HCT116 (cell line): ENCODE results near the gene ACOT7. TPM values are rescaled to one million over a fixed set of nuclear protein-coding genes. Genes with fewer than 3 reads are reported as not detected.

Experiments used
- ATAC-seq: fragments of 200-7000 bp; cut with Tn5 transposase; 2 replicates; pipeline ENCODE4 v1.9.1; 2020; ENCODE audit warnings: mild to moderate bottlenecking, moderate library complexity
- BruUV-seq: library from RNA; stranded (reverse); fragments of 400-500 nt; replicated peaks from 2 replicates; lab custom pipeline; 2021; lab: Mats Ljungman, UMichigan
- CTCF ChIA-PET: fragments of 300-600 bp; sonication (Branson Sonifier 250); formaldehyde crosslinking; loops from one replicate; lab custom pipeline; 2021; ENCODE audit warnings: antibody characterized with exemption; lab: Charles Lee
- POLR2A ChIA-PET: fragments of 300-600, 350-600 bp; sonication (Branson Sonifier 250); formaldehyde crosslinking; loops from one replicate; lab custom pipeline; 2021; ENCODE audit warnings: antibody characterized with exemption; lab: Charles Lee
- RAD21 ChIA-PET, 2 experiments: fragments of 300-600 bp; sonication (Branson Sonifier 250); formaldehyde crosslinking; loops; one replicate each; lab custom pipeline; 2023; ENCODE audit warnings: low total read pairs in 2 of 2; ENCODE audit not compliant: uncharacterized antibody in 2 of 2, unreplicated experiment in 2 of 2, low non-redundant PET in 1 of 2; lab: Charles Lee
- DNase-seq: peaks from one replicate; pipeline ENCODE4 v3.0.0-alpha.2; 2010; ENCODE audit warnings: low read depth, low spot score
- H2AFZ ChIP-seq: fragments of 200-600 bp; shearing (Covaris generic), sonication (generic); 2 replicates; pipeline ENCODE4 v1.6.1; 2017; ENCODE audit warnings: low read depth, mixed run types, mixed read lengths, antibody characterized with exemption, low read length; ENCODE audit not compliant: poor library complexity, severe bottlenecking
- H3K27ac ChIP-seq: 2 replicates; pipeline ENCODE4 v1.5.1; 2012; ENCODE audit warnings: low read depth, low read length
- H3K27me3 ChIP-seq: fragments of 200-600 bp; sonication (generic); 2 replicates; pipeline ENCODE4 v1.6.1; 2016; ENCODE audit warnings: mixed run types, low read length, mixed read lengths; ENCODE audit not compliant: insufficient read depth
- H3K36me3 ChIP-seq, 2 experiments: fragments of 200-500 bp in 1 of 2; fragments of 200-600 bp in 1 of 2; sonication (Bioruptor generic) in 1 of 2; sonication (generic) in 1 of 2; 2 replicates each; pipeline versions ENCODE4 v1.5.1 to v1.6.1; 2014 to 2016; ENCODE audit warnings: low read length in 2 of 2, inconsistent platforms in 1 of 2, mixed read lengths in 1 of 2, mixed run types in 1 of 2; ENCODE audit not compliant: insufficient read depth in 2 of 2, control insufficient read depth in 1 of 2
- H3K4me1 ChIP-seq, 2 experiments: fragments of 200-600 bp in 1 of 2; sonication (generic) in 1 of 2; 2 replicates each; pipeline versions ENCODE4 v1.5.1 to v1.6.1; 2012 to 2017; ENCODE audit warnings: low read length in 2 of 2, inconsistent platforms in 1 of 2, mild to moderate bottlenecking in 1 of 2, mixed read lengths in 1 of 2, mixed run types in 1 of 2, moderate library complexity in 1 of 2; ENCODE audit not compliant: insufficient read depth in 2 of 2, control insufficient read depth in 1 of 2
- H3K4me2 ChIP-seq: fragments of 200-600 bp; sonication (generic); 2 replicates; pipeline ENCODE4 v1.6.1; 2017; ENCODE audit warnings: mixed run types, low read length, mixed read lengths
- H3K4me3 ChIP-seq, 2 experiments: fragments of 200-600 bp in 1 of 2; sonication (generic) in 1 of 2; replicated peaks in 1 of 2; 2 replicates each; pipeline ENCODE4 v1.5.1; 2011 to 2016; ENCODE audit warnings: low read length in 2 of 2, control low read depth in 1 of 2, low read depth in 1 of 2, mild to moderate bottlenecking in 1 of 2, mixed read lengths in 1 of 2, mixed run types in 1 of 2
- H3K79me2 ChIP-seq: fragments of 200-600 bp; sonication (generic); 2 replicates; pipeline ENCODE4 v1.6.1; 2017; ENCODE audit warnings: mild to moderate bottlenecking, mixed run types, low read length, moderate library complexity, mixed read lengths; ENCODE audit not compliant: insufficient read depth
- H3K9ac ChIP-seq: fragments of 200-600 bp; sonication (generic); 2 replicates; pipeline ENCODE4 v1.6.1; 2016; ENCODE audit warnings: low read length, mixed read lengths
- H3K9me2 ChIP-seq: fragments of 200-600 bp; sonication (generic), shearing (Covaris generic); 2 replicates; pipeline ENCODE4 v1.6.1; 2017; ENCODE audit warnings: mixed run types, mild to moderate bottlenecking, moderate library complexity; ENCODE audit not compliant: insufficient read depth
- H3K9me3 ChIP-seq, 2 experiments: fragments of 200-500 bp in 1 of 2; fragments of 200-600 bp in 1 of 2; sonication (Bioruptor generic) in 1 of 2; sonication (generic) in 1 of 2; 2 replicates each; pipeline ENCODE4 v1.6.1; 2014 to 2017; ENCODE audit warnings: low read length in 2 of 2, mixed read lengths in 2 of 2, inconsistent platforms in 1 of 2, low read depth in 1 of 2, mild to moderate bottlenecking in 1 of 2, mixed run types in 1 of 2, moderate library complexity in 1 of 2; ENCODE audit not compliant: control insufficient read depth in 1 of 2, insufficient read depth in 1 of 2
- H4K20me1 ChIP-seq: fragments of 200-600 bp; sonication (generic), shearing (Covaris generic); 2 replicates; pipeline ENCODE4 v1.6.1; 2017; ENCODE audit warnings: mixed run types, mild to moderate bottlenecking, moderate library complexity; ENCODE audit not compliant: insufficient read depth
- POLR2AphosphoS5 ChIP-seq: IDR thresholded peaks from 2 replicates; pipeline ENCODE4 v1.6.1; 2011; ENCODE audit warnings: mild to moderate bottlenecking, low read depth, low read length, moderate library complexity
- YY1 ChIP-seq: IDR thresholded peaks from 2 replicates; pipeline ENCODE4 v1.6.1; 2011; ENCODE audit warnings: low read length, low read depth, moderate library complexity, mild to moderate bottlenecking; ENCODE audit not compliant: insufficient replicate concordance; ENCODE audit errors: extremely low read depth
- ZNF274 ChIP-seq: fragments of 200-500 bp; sonication (Bioruptor generic); IDR thresholded peaks from 2 replicates; pipeline ENCODE4 v1.6.1; 2014; ENCODE audit warnings: mild to moderate bottlenecking, low read depth, low read length, inconsistent platforms
- intact Hi-C: fragments of 100-400 bp; cut with micrococcal nuclease; formaldehyde crosslinking; loops from 2 replicates; pipeline ENCODE4 v1.10.0; 2022
- total RNA-seq: library from RNA; stranded (reverse); gene quantifications from one replicate; pipeline ENCODE4 v1.2.1, GENCODE V29; 2021; ENCODE audit not compliant: unreplicated experiment
- TF ChIP-seq, protein P1 (sequence below), 3 experiments: fragments of 200-600 bp in 1 of 3; sonication (generic) in 1 of 3; IDR thresholded peaks in 2 of 3; conservative IDR thresholded peaks in 1 of 3; 2 replicates each; pipeline ENCODE4 v1.5.1; 2012 to 2017; ENCODE audit warnings: low read depth in 2 of 3, low read length in 2 of 3, antibody characterized with exemption in 1 of 3, borderline replicate concordance in 1 of 3, control low read depth in 1 of 3, mild to moderate bottlenecking in 1 of 3, mixed read lengths in 1 of 3, mixed run types in 1 of 3, moderate library complexity in 1 of 3; ENCODE audit not compliant: insufficient read depth in 1 of 3
- TF ChIP-seq, protein P2 (sequence below): IDR thresholded peaks from 2 replicates; pipeline ENCODE4 v1.6.1; 2011; ENCODE audit warnings: mild to moderate bottlenecking, low read length, moderate library complexity; ENCODE audit not compliant: insufficient replicate concordance; ENCODE audit errors: extremely low read depth

The ACOT7 gene
- total RNA-seq, 1 experiment from 2014 or later, result 162 TPM

- no peaks in the 10 kb centered on the region for H3K9me3 ChIP-seq
- peak overlapping the region; percentile 37 for H3K27ac ChIP-seq
- H4K20me1 ChIP-seq, result no peaks in the 10 kb centered on the region
- no peaks in the 10 kb centered on the region for H3K36me3 ChIP-seq
- DNase-seq (no peak), ATAC-seq (peak; percentile 7; the same call in 1 of the 2 replicates)
- ChIA-PET POLR2A (interaction anchor here (0.6 to 2.2 kb wide), 5 partner anchors 10 to 1489 kb away, joined by 3 to 13 read pairs (median 7); partner anchors contain the start of gene PLEKHG5), CTCF (interaction anchor here (0.7 to 3.5 kb wide), 22 partner anchors 10 to 222 kb away, joined by 3 to 105 read pairs (median 5); partner anchors contain the start of genes ACOT7, ICMT and PLEKHG5), RAD21 (interaction anchor here (1.4 to 1.6 kb wide), 3 partner anchors 14 to 17 kb away, joined by 4 to 11 read pairs (median 9); no protein-coding TSS in a partner anchor)
- H3K79me2 ChIP-seq, result peaks cover 11% of the 10 kb centered on the region; the same call in 1 of the 2 replicates
- H3K27me3 ChIP-seq, result no peaks in the 10 kb centered on the region
- peak overlapping the region; percentile 3 for H2AFZ ChIP-seq
- peak overlapping the region; percentile 83 for H3K4me2 ChIP-seq
- BruUV-seq, result no TSS peak
- H3K9ac ChIP-seq, result peak overlapping the region; percentile 73
- H3K4me3 ChIP-seq, result peak overlapping the region; percentile 62 to 76
- peaks cover 63 to 84% of the 10 kb centered on the region in 2 experiments for H3K4me1 ChIP-seq
- no peaks in the 10 kb centered on the region for H3K9me2 ChIP-seq
- intact Hi-C loops, result loop anchor here (1.0 kb wide), 1 partner anchor 14 kb away; no protein-coding TSS in a partner anchor
- no peak for TF ChIP-seq POLR2AphosphoS5
Measured at GRCh38 chr1:6424000-6424565, 30.5 kb upstream of the ACOT7 start.

- Histone ChIP-seq H3K27ac (peak overlapping the region; percentile 37), H3K4me2 (peak overlapping the region; percentile 83), H3K79me2 (peaks cover 11% of the 10 kb centered on the region; the same call in 1 of the 2 replicates), H3K4me3 (peak overlapping the region; percentile 62 to 76), H4K20me1 (no peaks in the 10 kb centered on the region), H3K9ac (peak overlapping the region; percentile 73), H3K9me3 (no peaks in the 10 kb centered on the region), H3K36me3 (no peaks in the 10 kb centered on the region), H3K9me2 (no peaks in the 10 kb centered on the region), H3K27me3 (no peaks in the 10 kb centered on the region), H3K4me1 (peaks cover 65 to 89% of the 10 kb centered on the region in 2 experiments), H2AFZ (peak overlapping the region; percentile 3)
- TF ChIP-seq POLR2AphosphoS5 (peak; percentile 40; the same call in 1 of the 2 replicates), ZNF274 (no peak), YY1 (peak; percentile 54)
- TF ChIP-seq, protein P1, sequence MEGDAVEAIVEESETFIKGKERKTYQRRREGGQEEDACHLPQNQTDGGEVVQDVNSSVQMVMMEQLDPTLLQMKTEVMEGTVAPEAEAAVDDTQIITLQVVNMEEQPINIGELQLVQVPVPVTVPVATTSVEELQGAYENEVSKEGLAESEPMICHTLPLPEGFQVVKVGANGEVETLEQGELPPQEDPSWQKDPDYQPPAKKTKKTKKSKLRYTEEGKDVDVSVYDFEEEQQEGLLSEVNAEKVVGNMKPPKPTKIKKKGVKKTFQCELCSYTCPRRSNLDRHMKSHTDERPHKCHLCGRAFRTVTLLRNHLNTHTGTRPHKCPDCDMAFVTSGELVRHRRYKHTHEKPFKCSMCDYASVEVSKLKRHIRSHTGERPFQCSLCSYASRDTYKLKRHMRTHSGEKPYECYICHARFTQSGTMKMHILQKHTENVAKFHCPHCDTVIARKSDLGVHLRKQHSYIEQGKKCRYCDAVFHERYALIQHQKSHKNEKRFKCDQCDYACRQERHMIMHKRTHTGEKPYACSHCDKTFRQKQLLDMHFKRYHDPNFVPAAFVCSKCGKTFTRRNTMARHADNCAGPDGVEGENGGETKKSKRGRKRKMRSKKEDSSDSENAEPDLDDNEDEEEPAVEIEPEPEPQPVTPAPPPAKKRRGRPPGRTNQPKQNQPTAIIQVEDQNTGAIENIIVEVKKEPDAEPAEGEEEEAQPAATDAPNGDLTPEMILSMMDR (IDR thresholded peaks at IDR 0.05 in 2 of 3, conservative IDR thresholded peaks at IDR 0.05 in 1 of 3; ENCODE audit: borderline replicate concordance in 1 of 3, insufficient read depth in 1 of 3, low read depth in 2 of 3, low read length in 2 of 3), result peak in 2 of 3 experiments; percentile 90 to 95; a peak in 4 of 6 replicates
- TF ChIP-seq, protein P2, sequence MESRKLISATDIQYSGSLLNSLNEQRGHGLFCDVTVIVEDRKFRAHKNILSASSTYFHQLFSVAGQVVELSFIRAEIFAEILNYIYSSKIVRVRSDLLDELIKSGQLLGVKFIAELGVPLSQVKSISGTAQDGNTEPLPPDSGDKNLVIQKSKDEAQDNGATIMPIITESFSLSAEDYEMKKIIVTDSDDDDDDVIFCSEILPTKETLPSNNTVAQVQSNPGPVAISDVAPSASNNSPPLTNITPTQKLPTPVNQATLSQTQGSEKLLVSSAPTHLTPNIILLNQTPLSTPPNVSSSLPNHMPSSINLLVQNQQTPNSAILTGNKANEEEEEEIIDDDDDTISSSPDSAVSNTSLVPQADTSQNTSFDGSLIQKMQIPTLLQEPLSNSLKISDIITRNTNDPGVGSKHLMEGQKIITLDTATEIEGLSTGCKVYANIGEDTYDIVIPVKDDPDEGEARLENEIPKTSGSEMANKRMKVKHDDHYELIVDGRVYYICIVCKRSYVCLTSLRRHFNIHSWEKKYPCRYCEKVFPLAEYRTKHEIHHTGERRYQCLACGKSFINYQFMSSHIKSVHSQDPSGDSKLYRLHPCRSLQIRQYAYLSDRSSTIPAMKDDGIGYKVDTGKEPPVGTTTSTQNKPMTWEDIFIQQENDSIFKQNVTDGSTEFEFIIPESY, result peak; percentile 46
- ChIA-PET POLR2A (interaction anchor here (0.6 to 2.2 kb wide), 7 partner anchors 9 to 1490 kb away, joined by 3 to 13 read pairs (median 6); partner anchors contain the start of genes ACOT7 and PLEKHG5), CTCF (interaction anchor here (0.6 to 3.5 kb wide), 29 partner anchors 9 to 223 kb away, joined by 3 to 105 read pairs (median 5); partner anchors contain the start of genes ACOT7, ICMT, PLEKHG5 and RNF207), RAD21 (interaction anchor here (1.4 to 1.6 kb wide), 3 partner anchors 14 to 17 kb away, joined by 4 to 11 read pairs (median 9); no protein-coding TSS in a partner anchor)
- ATAC-seq, result peak; percentile 50
- intact Hi-C loops, result loop anchor here (1.0 kb wide), 1 partner anchor 15 kb away; no protein-coding TSS in a partner anchor
- no TSS peak for BruUV-seq
- peak; percentile 80 for DNase-seq
Measured at GRCh38 chr1:6423321-6423999, 29.9 kb upstream of the ACOT7 start.
